ENCODE data around the gene PRAMEF7. TPM values are rescaled to one million over a fixed set of nuclear protein-coding genes. Genes with fewer than 3 reads are reported as not detected.
"Not testable (repeated sequence)": the region's sequence is repeated elsewhere in the genome, so short reads cannot be mapped to it uniquely, and the experiment has no call there.

The PRAMEF7 gene
- not detected for total RNA-seq
- long read RNA-seq, result 0 reads

DNA sequence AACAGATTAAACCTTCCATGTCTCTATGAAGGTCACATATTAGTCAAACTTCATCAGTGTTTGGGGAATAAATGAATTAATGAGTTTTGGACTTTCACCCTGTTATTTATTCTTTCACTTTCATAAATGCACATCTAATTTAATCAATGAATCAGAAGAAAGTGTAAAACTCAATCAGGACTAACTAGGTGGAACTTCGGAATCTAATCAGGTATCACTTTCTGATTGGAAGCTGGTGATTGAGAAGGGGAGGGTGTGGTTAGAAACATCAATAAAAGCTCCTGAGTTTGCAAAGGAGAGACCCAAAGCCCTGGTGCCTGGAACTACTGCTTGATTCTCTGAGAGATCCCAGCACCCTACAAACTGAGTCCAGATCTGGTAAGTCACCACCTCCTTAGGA lies at the start of gene PRAMEF7:
PRAMEF7 (plus strand) TSS at position 301 of the 400 bp plus-strand sequence. CDS start 1,083 bp downstream, outside the sequence.
- DNase-seq; H3K9me3 ChIP-seq; H3K27me3 ChIP-seq; H3K27ac ChIP-seq; H3K4me1 ChIP-seq; ATAC-seq; H3K4me3 ChIP-seq; H3K36me3 ChIP-seq; intact Hi-C loops (cut with DNase I): not testable (repeated sequence)

DNA sequence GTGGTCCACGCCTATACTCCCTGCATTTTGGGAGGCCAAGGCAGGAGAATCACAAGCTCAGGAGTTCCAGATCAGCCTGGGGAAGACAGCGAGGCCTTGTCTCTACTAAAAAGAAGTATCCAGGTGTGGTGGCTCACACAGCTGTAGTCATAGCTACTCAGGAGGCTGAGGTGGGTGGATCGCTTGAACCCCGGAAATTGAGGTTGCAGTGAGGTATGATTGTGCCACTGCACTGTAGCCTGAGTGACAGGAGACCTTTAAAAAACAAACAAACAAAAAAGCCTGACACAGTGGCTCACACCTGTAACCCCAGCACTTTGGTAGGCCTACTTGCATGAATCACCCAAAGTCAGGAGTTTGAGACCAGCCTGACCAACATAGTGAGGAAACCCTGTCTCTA lies 38.0 kb upstream of the PRAMEF7 start:
- H3K36me3 ChIP-seq; intact Hi-C loops (cut with DNase I); ATAC-seq; H3K27ac ChIP-seq; H3K27me3 ChIP-seq; H3K4me3 ChIP-seq; DNase-seq; H3K9me3 ChIP-seq; H3K4me1 ChIP-seq: not testable (repeated sequence)

GRCh38 chr1:12886101-12886500 lies 30.3 kb upstream of the PRAMEF7 start, which contains the start of gene PRAMEF4:
TSS of gene PRAMEF4 (minus strand) at chr1:12886201. CDS start at chr1:12883394, 2,807 bp downstream.
- ATAC-seq; H3K4me3 ChIP-seq; H3K9me3 ChIP-seq; H3K4me1 ChIP-seq; H3K27me3 ChIP-seq; H3K27ac ChIP-seq; intact Hi-C loops (cut with DNase I); H3K36me3 ChIP-seq; DNase-seq: not testable (repeated sequence)

DNA sequence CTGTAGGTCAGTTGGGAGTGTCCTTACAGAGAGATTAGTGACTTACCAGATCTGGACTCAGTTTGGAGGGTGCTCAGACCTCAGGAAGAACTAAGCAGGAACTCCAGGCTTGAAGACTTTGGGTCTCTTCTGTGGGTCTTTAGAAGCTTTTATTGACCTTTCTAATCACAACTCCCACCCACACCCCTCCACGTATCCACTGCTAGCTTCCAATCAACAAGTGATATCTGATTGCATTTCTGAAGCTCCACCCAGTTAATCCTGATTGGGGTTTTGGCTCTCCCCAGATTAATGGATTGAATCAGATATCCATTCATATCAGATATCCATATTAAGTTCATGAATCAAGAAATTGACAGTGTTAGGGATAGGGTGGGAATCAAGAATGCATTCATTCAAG lies 18.2 kb upstream of the PRAMEF7 start, which contains the start of gene PRAMEF10:
PRAMEF10 (minus strand) TSS at position 101 of the 400 bp plus-strand sequence. CDS start 2,423 bp downstream, outside the sequence.
- H3K27me3 ChIP-seq; H3K4me3 ChIP-seq; intact Hi-C loops (cut with DNase I); ATAC-seq; H3K9me3 ChIP-seq; H3K36me3 ChIP-seq; DNase-seq; H3K4me1 ChIP-seq; H3K27ac ChIP-seq: not testable (repeated sequence)

DNA sequence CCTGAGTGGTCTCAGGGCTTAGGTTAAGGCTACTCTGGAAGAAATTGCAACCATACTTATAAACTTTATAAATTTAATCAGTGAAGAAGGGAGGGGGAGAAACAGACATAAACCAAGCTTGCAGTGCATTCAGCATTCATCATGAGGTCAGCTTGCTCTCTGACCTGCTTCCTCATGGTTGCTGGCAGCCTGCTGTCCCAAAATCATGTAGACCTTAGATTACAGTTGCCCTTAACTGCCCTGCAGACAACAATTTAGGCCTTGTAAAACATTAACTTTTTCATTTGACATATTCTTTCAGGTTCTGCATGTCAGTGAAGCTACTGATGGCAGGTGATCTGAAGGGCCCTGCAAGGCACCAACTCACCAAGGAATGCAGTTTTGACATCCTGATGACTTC lies 17.2 kb upstream of the PRAMEF7 start:
- DNase-seq; intact Hi-C loops (cut with DNase I); H3K27me3 ChIP-seq; H3K4me1 ChIP-seq; H3K36me3 ChIP-seq; H3K27ac ChIP-seq; H3K9me3 ChIP-seq; H3K4me3 ChIP-seq; ATAC-seq: not testable (repeated sequence)

GRCh38 chr1:12903793-12904572 lies 12.4 kb upstream of the PRAMEF7 start:
- H3K4me1 ChIP-seq; H3K36me3 ChIP-seq; H3K4me3 ChIP-seq; ATAC-seq; H3K27me3 ChIP-seq; intact Hi-C loops (cut with DNase I); H3K9me3 ChIP-seq; H3K27ac ChIP-seq; DNase-seq: not testable (repeated sequence)

DNA sequence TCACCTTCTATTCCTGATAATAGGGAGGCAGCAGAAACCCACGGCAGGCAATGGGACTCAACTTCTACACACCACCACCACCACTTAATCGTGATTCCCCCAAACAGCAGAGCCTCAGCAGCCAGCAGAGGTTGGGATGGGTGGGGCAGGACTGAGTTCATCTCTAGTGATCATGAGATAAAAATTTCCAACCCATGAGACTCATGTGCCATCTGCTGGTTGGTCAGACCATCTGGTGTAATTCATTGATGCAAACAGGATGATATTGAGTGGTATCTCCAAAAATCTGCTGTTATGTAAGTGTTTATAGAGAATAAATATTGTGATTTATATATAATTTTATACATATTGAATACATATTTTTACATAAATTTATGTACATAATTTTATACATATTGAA lies 5.3 kb downstream of the PRAMEF7 start:
- H3K27me3 ChIP-seq; H3K9me3 ChIP-seq; DNase-seq; H3K27ac ChIP-seq; H3K36me3 ChIP-seq; ATAC-seq; intact Hi-C loops (cut with DNase I); H3K4me3 ChIP-seq; H3K4me1 ChIP-seq: not testable (repeated sequence)

DNA sequence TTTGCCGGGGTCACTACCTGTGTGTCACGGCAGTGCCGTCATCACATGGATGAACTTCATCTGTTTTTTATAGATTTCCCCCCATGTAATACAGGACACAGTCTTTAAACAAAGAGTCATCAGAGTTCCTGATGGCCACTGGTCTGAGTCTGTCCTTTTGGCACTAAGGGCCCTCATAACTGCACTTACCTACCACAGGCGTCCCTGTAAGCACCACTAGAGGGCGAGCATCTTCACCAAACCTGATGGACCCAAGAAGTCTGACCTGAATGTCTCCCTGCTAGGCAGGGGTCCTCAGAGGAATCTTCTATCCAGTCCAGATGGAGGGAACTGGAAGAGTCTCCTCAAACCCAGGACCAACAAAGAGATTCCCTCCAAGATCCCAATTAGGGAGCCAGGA lies 8.0 kb downstream of the PRAMEF7 start:
- ATAC-seq, result peak; percentile 54
- intact Hi-C loops (cut with DNase I); H3K9me3 ChIP-seq; H3K4me1 ChIP-seq; H3K27ac ChIP-seq; H3K4me3 ChIP-seq; H3K27me3 ChIP-seq; DNase-seq; H3K36me3 ChIP-seq: not testable (repeated sequence)

DNA sequence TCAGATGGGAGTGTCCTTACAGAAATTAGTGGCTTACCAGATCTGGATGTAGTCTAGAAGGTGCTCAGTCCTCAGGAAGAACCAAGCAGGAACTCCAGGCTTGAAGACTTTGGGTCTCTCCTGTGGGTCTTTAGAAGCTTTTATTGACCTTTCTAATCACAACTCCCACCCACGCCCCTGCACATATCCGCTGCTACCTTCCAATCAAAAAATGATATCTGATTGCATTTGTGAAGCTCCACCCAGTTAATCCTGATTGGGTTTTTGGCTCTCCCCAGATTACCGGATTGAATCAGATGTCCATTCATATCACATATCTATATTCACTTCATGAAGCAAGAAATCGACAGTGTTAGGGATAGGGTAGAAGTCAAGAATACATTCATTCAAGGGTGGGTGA lies 31.1 kb downstream of the PRAMEF7 start, which contains the start of gene PRAMEF6:
PRAMEF6 (minus strand) TSS at position 101 of the 400 bp plus-strand sequence. CDS start 5,062 bp downstream, outside the sequence.
- intact Hi-C loops (cut with DNase I); ATAC-seq; DNase-seq; H3K4me1 ChIP-seq; H3K4me3 ChIP-seq; H3K36me3 ChIP-seq; H3K9me3 ChIP-seq; H3K27me3 ChIP-seq; H3K27ac ChIP-seq: not testable (repeated sequence)

Other genes with a start within 250 kb of the PRAMEF7 start
- not detected for gene AADACL3, start 200.5 kb upstream of the PRAMEF7 start, total RNA-seq
- gene CFAP107, start 170.4 kb upstream of the PRAMEF7 start, total RNA-seq, result not detected
- not detected for gene PRAMEF12, start 142.9 kb upstream of the PRAMEF7 start, total RNA-seq
- gene PRAMEF1, start 125.2 kb upstream of the PRAMEF7 start, total RNA-seq, result not detected
- gene PRAMEF11, start 85.2 kb upstream of the PRAMEF7 start, total RNA-seq, result not detected
- not detected for gene HNRNPCL1, start 67.9 kb upstream of the PRAMEF7 start, total RNA-seq
- not detected for gene PRAMEF2, start 59.5 kb upstream of the PRAMEF7 start, total RNA-seq
- not detected for gene PRAMEF4, start 30.4 kb upstream of the PRAMEF7 start, total RNA-seq
- gene PRAMEF10, start 18.3 kb upstream of the PRAMEF7 start, total RNA-seq, result not detected
- not detected for gene PRAMEF6, start 31.0 kb downstream of the PRAMEF7 start, total RNA-seq
- not detected for gene PRAMEF27, start 140.0 kb downstream of the PRAMEF7 start, total RNA-seq
- not detected for gene HNRNPCL3, start 144.2 kb downstream of the PRAMEF7 start, total RNA-seq
- gene PRAMEF25, start 154.2 kb downstream of the PRAMEF7 start, total RNA-seq, result not detected
- not detected for gene HNRNPCL2, start 200.2 kb downstream of the PRAMEF7 start, total RNA-seq
- not detected for gene PRAMEF26, start 239.4 kb downstream of the PRAMEF7 start, total RNA-seq
- gene HNRNPCL4, start 249.0 kb downstream of the PRAMEF7 start, total RNA-seq, result not detected

Data from upper lobe of right lung (tissue), 1 donor.